CD4-positive, alpha-beta T cell treated with Interleukin-21 for 1 hour (primary cell): ENCODE results near the gene FGF6.
"Not testable (repeated sequence)": the region's sequence is repeated elsewhere in the genome, so short reads cannot be mapped to it uniquely, and the experiment has no call there.

Experiments used
- DNase-seq: peaks from one replicate; pipeline ENCODE4 v3.0.0-alpha.2; 2020

FGF6 gene

GRCh38 chr12:4445156-4446101 lies at the start of gene FGF6:
Gene FGF6 (minus strand): TSS chr12:4445815. CDS start chr12:4445570, 245 bp downstream.
- DNase-seq, result no peak

- no peak for DNase-seq
Measured at GRCh38 chr12:4490973-4491372, 45.4 kb upstream of the FGF6 start.

GRCh38 chr12:4489556-4489955 lies 43.9 kb upstream of the FGF6 start:
- no peak for DNase-seq

GRCh38 chr12:4486980-4487379 lies 41.4 kb upstream of the FGF6 start:
- no peak for DNase-seq

- DNase-seq, result no peak
Measured at GRCh38 chr12:4486049-4486699, 40.6 kb upstream of the FGF6 start.

- no peak for DNase-seq
Measured at GRCh38 chr12:4483885-4484823, 38.5 kb upstream of the FGF6 start.

- DNase-seq, result no peak
Measured at GRCh38 chr12:4482936-4483335, 37.3 kb upstream of the FGF6 start.

GRCh38 chr12:4478933-4479332 lies 33.3 kb upstream of the FGF6 start:
- DNase-seq, result no peak

GRCh38 chr12:4477129-4477528 lies 31.5 kb upstream of the FGF6 start:
- no peak for DNase-seq

GRCh38 chr12:4472046-4472445 lies 26.4 kb upstream of the FGF6 start:
- peak; percentile 22 for DNase-seq

- DNase-seq, result no peak
Measured at GRCh38 chr12:4471256-4471655, 25.6 kb upstream of the FGF6 start.

GRCh38 chr12:4468994-4469393 lies 23.4 kb upstream of the FGF6 start:
- DNase-seq, result no peak

GRCh38 chr12:4460761-4461160 lies 15.1 kb upstream of the FGF6 start:
- no peak for DNase-seq

- not testable (repeated sequence) for DNase-seq
Measured at GRCh38 chr12:4455849-4456248, 10.2 kb upstream of the FGF6 start.

GRCh38 chr12:4454315-4454860 lies 8.8 kb upstream of the FGF6 start:
- DNase-seq, result no peak

- no peak for DNase-seq
Measured at GRCh38 chr12:4451694-4452093, 6.1 kb upstream of the FGF6 start.

- no peak for DNase-seq
Measured at GRCh38 chr12:4450551-4451112, 5.0 kb upstream of the FGF6 start.

GRCh38 chr12:4449851-4450221 lies 4.2 kb upstream of the FGF6 start:
- no peak for DNase-seq

GRCh38 chr12:4448943-4449850 lies 3.6 kb upstream of the FGF6 start:
- no peak for DNase-seq

GRCh38 chr12:4448371-4448940 lies 2.8 kb upstream of the FGF6 start:
- DNase-seq, result no peak

- no peak for DNase-seq
Measured at GRCh38 chr12:4447151-4447550, 1.5 kb upstream of the FGF6 start.
